Hair follicular keratinocyte (primary cell): ENCODE measurements around the gene CACNA1C. TPM values are rescaled to one million over a fixed set of nuclear protein-coding genes. Genes with fewer than 3 reads are reported as not detected.

Experiments used
- total RNA-seq: library from RNA; depleted of rRNA; stranded (reverse); fragments of >200 nt; gene quantifications from 2 replicates; pipeline ENCODE4 v1.2.3, GENCODE V29; 2015

The CACNA1C gene
- 0.15 TPM in 1 of 2 replicates, not detected in the other for total RNA-seq

DNA sequence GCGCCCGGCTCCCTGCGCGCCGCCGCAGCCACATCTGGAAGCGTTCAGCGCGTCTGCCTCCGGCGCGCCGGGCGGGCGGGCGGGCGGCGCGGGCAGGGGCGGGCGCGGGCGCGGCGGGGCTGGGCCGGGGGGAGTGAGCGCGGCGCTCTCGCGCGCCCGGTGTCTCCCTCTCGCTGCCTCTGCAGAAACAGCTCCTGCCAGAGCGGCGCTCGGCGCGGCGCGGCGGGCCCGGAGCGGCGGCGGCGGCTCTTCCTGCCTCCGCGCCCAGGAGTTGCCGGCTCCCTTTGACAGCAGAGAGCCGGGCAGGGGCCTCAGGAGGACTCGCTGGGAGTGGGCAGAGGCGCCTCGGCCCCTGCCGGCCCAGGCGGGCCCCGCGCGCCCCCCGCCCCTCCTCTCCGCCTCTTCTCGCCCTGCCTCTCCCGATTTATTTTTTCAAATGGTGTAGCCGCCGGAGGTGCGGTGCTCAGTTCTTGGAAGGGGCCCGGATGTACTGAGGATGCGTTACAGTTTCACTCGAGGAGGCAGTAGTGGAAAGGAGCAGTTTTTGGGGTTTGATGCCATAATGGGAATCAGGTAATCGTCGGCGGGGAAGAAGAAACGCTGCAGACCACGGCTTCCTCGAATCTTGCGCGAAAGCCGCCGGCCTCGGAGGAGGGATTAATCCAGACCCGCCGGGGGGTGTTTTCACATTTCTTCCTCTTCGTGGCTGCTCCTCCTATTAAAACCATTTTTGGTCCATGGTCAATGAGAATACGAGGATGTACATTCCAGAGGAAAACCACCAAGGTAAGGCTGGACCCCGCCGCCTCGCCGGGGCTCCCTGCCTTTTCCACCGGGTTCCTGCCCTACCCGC is at the start of gene CACNA1C:
Gene CACNA1C, plus strand, starts transcription at position 162 of the 853 bp plus-strand sequence. Its CDS starts 576 bp downstream, at position 738.

GRCh38 chr12:2004113-2004929 is 48.5 kb upstream of the CACNA1C start, which contains the start of gene DCP1B:
TSS of gene DCP1B (minus strand) at chr12:2004457. CDS start at chr12:2004431, 26 bp downstream.

Other genes with a start within 250 kb of the CACNA1C start
- not detected in 2 replicates for gene LRTM2, start 232.4 kb upstream of the CACNA1C start, total RNA-seq
- gene CACNA2D4, start 134.3 kb upstream of the CACNA1C start, total RNA-seq, result 0.16 TPM in 1 of 2 replicates, not detected in the other
- 12.7 and 13.1 TPM in 2 replicates for gene DCP1B, start 48.5 kb upstream of the CACNA1C start, total RNA-seq